GM18861 (cell line): ENCODE data around the gene ASPSCR1.

Experiments
- ATAC-seq: cut with Tn5 transposase; IDR thresholded peaks from one replicate; pipeline ENCODE4 v1.9.1; 2021; ENCODE audit not compliant: unreplicated experiment

The ASPSCR1 gene

GRCh38 chr17:81996757-81997441 is 19.5 kb downstream of the ASPSCR1 start:
- no peak for ATAC-seq

- ATAC-seq: no peak
Observed at GRCh38 chr17:81998212-81998611, 20.8 kb downstream of the ASPSCR1 start.

GRCh38 chr17:81998691-81999438 is 21.4 kb downstream of the ASPSCR1 start:
- no peak for ATAC-seq

- no peak for ATAC-seq
Observed at GRCh38 chr17:81999587-81999975, 22.2 kb downstream of the ASPSCR1 start.

GRCh38 chr17:81999976-82000802 is 22.8 kb downstream of the ASPSCR1 start:
- ATAC-seq: no peak

DNA sequence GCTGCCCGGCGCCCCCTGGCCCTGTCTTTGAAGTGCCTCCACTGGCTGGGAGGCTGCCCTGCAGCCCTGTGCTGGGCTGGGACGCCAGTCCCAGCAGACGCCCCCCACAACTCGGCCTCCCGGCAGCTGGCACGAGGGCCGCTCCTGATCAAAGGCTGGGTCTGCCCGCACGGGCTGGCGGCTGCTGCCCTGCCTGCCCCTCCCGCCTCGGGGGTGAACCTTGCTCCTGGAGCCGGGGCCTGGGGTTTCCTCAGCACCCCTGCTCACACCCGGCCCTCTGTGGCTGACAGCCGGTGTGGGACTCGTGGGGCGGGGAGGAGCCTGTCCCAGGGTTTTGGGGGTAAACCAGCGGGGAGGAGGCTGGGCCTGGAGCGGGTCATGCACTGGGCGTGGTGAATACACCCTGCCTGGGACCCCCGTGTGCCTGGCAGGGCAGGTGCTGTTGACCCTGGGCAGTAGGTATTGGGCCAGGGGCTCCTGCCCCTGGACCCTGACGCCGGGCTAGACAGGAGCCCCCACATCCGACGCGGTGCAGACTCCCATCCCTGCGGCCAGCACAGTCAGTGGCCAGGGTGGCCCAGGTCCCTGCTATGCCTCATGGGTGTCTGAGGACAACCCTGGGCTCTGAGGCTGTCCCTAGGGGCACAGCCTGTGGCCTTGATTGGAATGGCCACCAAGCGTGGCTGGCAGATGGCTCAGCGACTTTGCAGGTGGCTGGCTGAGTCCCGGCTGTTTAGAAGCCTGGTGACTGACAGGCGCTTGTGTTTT is 23.6 kb downstream of the ASPSCR1 start:
- ATAC-seq: no peak

DNA sequence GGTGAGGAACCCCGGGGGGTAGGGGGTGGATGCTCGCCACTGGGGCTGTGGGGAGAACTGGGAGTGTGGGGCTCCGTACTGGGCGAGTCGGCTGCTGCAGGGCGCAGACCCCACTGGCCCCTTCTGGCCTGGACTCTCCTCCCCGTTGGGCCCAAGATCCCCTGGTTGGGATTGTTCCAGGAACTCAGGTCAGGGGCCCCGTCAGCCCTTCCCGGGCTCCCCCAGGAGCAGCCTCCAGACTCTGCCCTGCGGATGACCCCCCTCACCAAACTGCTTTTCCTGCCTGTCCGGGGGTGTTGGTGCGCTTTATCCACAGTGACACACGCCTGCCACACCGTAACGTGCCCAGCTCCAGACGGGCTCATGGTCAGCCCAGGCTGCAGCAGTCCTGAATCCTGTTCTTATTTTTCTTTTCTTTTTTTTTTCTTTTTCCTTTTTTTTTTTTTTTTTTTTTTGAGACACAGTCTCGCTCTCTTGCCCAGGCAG is 24.2 kb downstream of the ASPSCR1 start:
- ATAC-seq: no peak

- ATAC-seq: no peak
Observed at GRCh38 chr17:82003411-82004381, 26.3 kb downstream of the ASPSCR1 start.

DNA sequence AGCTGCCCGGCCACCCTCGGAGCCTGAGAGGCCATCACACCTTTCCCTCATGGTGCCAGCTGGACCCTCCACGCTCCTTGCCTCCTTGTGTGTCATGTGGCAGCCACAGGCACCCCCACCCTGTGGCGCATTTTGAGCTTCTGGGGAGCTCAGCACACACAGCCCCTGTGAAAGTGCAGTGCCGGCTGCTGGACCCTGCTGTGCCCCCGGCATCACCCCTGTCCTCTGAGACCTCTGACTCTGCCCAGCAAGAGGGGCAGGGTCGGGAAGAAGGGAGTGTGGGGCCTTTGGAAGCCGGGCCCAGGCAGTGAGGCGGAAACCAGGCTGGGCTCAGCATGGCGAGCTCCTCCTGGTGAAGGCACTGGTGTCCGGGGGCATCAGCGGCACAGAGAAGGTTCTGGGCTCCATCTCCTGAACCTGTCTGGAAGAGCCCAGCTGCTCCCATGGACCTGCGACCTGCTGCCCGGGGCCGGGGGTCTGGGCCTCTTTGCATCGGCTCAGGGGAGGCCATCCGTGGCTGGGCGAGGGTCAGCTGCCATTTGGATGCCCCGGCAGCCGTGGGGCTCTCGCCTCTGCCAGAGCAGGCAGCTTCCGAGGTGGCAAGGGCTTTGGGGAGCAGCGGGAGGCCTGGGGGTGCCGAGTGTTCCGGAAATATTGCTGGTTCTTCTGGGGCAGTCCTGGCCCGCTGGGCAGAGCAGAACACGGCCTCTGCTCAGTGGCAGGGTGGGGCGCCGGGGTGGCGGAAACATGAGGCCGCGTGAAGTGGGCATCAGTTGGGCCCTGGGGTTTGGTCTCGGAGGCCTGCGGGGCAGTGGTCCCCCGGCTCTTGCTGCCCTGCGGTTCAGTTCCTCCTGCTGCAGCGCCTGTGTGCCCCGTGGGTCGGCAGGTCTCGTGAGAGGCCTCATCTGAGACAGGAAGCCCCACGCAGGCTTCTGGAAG is 27.4 kb downstream of the ASPSCR1 start:
- ATAC-seq: no peak

- ATAC-seq: no peak
Observed at GRCh38 chr17:82005701-82006348, 28.4 kb downstream of the ASPSCR1 start.

GRCh38 chr17:82006468-82007227 is 29.2 kb downstream of the ASPSCR1 start:
- ATAC-seq: no peak

DNA sequence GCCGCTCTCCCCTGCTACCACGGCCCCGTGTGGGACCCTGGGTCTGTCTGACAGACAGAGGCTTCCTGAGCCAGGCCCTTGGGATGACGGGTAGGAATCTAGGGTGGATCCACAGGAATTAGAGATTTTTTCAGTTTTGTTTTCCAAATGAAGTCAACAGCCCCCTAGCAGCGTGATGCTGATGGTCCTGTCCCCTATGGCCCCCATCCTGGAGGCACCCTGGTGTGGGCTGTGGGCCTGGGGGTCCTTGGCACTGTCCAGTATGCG is 29.7 kb downstream of the ASPSCR1 start:
- no peak for ATAC-seq

DNA sequence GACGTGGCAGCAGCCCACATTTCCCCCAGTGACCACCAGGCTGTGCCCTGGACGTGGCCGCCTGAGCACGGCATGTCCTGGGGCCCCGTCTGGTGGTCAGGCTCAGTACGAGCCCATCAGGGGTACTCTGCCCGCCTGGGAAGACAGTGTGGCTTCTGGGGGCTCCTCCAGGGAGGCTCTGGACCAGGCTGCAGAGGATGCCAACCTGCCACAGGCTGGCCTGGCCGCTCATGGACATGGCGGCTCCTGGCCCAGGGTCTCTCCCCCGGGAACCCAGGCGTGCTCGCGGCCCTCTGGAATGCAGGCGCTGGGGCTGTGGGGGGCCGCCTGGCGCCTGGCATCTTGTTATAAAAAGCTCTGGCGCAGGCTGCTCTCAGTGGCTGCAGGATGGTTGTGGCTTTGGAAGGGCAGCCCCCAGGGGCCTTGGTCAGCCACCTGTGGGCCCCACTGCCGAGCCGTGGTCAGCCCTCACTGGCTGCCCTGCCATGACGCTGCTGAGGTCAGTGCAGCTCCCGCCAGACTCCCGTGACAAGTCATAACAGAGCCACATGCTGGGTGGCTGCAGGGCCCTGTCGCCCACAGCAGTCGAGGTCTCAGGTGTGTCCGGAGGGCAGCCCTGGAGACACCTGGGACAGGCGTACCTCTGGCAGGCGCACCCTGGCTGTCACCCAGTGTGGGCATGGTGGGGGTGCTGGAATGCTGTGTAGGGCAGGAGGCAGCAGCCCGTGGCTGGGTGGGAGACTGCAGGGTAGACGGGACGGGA is 30.2 kb downstream of the ASPSCR1 start:
- ATAC-seq: no peak

DNA sequence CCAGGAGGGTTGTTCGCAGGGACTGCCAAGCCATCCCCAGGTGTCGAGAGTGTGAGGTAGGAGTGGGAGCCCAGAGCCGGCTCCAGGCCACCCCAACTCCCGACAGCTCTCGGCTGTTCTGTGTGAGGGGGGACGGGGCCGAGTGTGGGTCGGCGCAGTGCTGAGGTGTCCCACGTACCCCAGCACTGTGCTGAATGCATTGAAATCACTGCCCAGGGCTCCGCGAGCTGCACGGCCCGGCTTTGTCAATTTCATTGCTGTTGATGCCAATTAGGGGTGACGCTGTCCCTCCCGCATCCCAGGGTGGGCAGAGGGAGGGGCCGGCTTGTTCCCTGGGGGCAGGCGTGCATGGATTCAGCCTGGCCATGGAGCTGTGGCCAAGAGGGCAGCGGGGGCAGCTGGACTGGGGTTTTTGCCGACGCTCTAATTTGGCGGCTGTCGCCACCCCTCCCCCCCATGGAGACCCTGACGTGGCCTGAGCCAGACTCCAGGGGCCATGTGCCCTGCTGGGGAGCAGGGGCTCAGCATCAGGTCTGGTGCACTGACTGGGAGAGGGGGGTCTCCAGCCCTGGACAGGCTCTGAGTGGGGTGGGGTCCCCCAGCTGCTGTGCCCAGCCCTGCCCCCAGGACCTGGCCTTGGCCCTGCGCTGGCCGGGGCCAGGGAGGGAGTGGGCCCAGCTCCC is 31.0 kb downstream of the ASPSCR1 start:
- no peak for ATAC-seq

DNA sequence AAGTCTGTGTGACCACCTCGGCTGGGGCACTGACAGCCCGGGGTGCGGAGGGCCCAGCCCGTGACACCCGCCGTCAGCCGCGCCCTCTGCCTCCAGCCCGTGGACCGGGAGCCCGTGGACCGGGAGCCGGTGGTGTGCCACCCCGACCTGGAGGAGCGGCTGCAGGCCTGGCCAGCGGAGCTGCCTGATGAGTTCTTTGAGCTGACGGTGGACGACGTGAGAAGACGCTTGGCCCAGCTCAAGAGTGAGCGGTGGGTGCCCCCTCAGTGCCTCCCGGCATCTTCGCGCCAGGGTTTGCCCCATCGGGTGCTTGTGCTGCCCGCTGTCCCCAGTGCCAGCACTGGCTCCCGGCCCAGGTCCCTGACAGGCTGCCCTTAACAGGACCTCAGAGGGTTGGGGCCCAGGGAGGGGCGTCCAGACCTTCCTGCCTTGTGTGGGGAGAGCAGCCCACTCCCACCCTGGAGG is 31.5 kb downstream of the ASPSCR1 start:
- ATAC-seq: no peak

GRCh38 chr17:82009413-82009812 is 32.0 kb downstream of the ASPSCR1 start:
- ATAC-seq: no peak
